Fibroblast of lung (primary cell): ENCODE measurements around the gene FADD.

ENCODE experiments used
- EZH2 ChIP-seq: IDR thresholded peaks from 2 replicates; pipeline ENCODE4 v1.5.1; 2012; ENCODE audit warnings: low read length, control low read depth, mild to moderate bottlenecking; ENCODE audit errors: missing control alignments
- TF ChIP-seq, protein P1 (sequence below), 2 donors: IDR thresholded peaks in 1 of 2; conservative IDR thresholded peaks in 1 of 2; 1 replicate in 1 of 2; 2 replicates in 1 of 2; pipeline ENCODE4 v1.5.1; 2011 to 2012; ENCODE audit warnings: low read length in 2 of 2, control low read depth in 1 of 2, inconsistent platforms in 1 of 2, low read depth in 1 of 2, mild to moderate bottlenecking in 1 of 2

GRCh38 chr11:70209391-70209912, 6.4 kb downstream of the FADD start:
- TF ChIP-seq, protein P1, sequence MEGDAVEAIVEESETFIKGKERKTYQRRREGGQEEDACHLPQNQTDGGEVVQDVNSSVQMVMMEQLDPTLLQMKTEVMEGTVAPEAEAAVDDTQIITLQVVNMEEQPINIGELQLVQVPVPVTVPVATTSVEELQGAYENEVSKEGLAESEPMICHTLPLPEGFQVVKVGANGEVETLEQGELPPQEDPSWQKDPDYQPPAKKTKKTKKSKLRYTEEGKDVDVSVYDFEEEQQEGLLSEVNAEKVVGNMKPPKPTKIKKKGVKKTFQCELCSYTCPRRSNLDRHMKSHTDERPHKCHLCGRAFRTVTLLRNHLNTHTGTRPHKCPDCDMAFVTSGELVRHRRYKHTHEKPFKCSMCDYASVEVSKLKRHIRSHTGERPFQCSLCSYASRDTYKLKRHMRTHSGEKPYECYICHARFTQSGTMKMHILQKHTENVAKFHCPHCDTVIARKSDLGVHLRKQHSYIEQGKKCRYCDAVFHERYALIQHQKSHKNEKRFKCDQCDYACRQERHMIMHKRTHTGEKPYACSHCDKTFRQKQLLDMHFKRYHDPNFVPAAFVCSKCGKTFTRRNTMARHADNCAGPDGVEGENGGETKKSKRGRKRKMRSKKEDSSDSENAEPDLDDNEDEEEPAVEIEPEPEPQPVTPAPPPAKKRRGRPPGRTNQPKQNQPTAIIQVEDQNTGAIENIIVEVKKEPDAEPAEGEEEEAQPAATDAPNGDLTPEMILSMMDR (conservative IDR thresholded peaks at IDR 0.05 in 1 of 2, IDR thresholded peaks at IDR 0.05 in 1 of 2; ENCODE audit: low read depth in 1 of 2, low read length in 2 of 2): no peak
- TF ChIP-seq EZH2: no peak
